B cell (primary cell): ENCODE results near the gene VWA7. TPM values are rescaled to one million over a fixed set of nuclear protein-coding genes. Genes with fewer than 3 reads are reported as not detected.
A peak's percentile ranks its signal among the peaks of the same experiment; 100 is the strongest.

Source experiments
- ATAC-seq: fragments of 200-7000 bp; cut with Tn5 transposase; one replicate; pipeline ENCODE4 v1.10.0; 2021; ENCODE audit warnings: low read depth, mild to moderate bottlenecking, moderate number of reproducible peaks, moderate library complexity
- CTCF ChIA-PET: fragments of 350-600 bp; sonication (Branson Sonifier 250); formaldehyde crosslinking; loops from one replicate; lab custom pipeline; 2021; ENCODE audit warnings: antibody characterized with exemption, inconsistent platforms; lab: Charles Lee
- POLR2A ChIA-PET: fragments of 350-600 bp; sonication (Branson Sonifier 250); formaldehyde crosslinking; loops from one replicate; lab custom pipeline; 2021; ENCODE audit warnings: antibody characterized with exemption; lab: Charles Lee
- DNase-seq: peaks from one replicate; pipeline ENCODE4 v3.0.0; 2013
- H2AFZ ChIP-seq: 2 replicates; pipeline ENCODE4 v1.6.1; 2012; ENCODE audit warnings: mild to moderate bottlenecking, low read depth, low read length; ENCODE audit not compliant: insufficient read depth, poor library complexity, severe bottlenecking
- H3K27ac ChIP-seq, 2 donors: 1 replicate in 1 of 2; 2 replicates in 1 of 2; pipeline ENCODE4 v1.5.1; 2012 to 2013; ENCODE audit warnings: low read length in 2 of 2, mild to moderate bottlenecking in 2 of 2, moderate library complexity in 1 of 2
- H3K27me3 ChIP-seq, 4 experiments: fragments of 200-600 bp in 1 of 4; sonication (generic) in 1 of 4; replicated peaks in 1 of 4; 1 replicate in 2 of 4; 2 replicates in 2 of 4; pipeline versions ENCODE4 v1.6.1 to v1.7.0; 2013 to 2016; ENCODE audit warnings: low read length in 3 of 4, mild to moderate bottlenecking in 2 of 4, mixed read lengths in 1 of 4, moderate library complexity in 1 of 4; ENCODE audit not compliant: insufficient read depth in 4 of 4, control insufficient read depth in 3 of 4; ENCODE audit errors: control extremely low read depth in 1 of 4
- H3K36me3 ChIP-seq, 2 experiments: replicated peaks in 1 of 2; 1 replicate in 1 of 2; 2 replicates in 1 of 2; pipeline versions ENCODE4 v1.6.1 to v1.7.1; 2013; ENCODE audit warnings: low read length in 1 of 2; ENCODE audit not compliant: insufficient read depth in 2 of 2, control insufficient read depth in 1 of 2; ENCODE audit errors: control extremely low read depth in 1 of 2, extremely low read depth in 1 of 2
- H3K4me1 ChIP-seq, 2 donors: fragments of 200-600 bp in 1 of 2; sonication (generic) in 1 of 2; 1 replicate in 1 of 2; 2 replicates in 1 of 2; pipeline versions ENCODE4 v1.5.1 to v1.6.1; 2013 to 2017; ENCODE audit warnings: low read length in 2 of 2; ENCODE audit not compliant: control insufficient read depth in 2 of 2, insufficient read depth in 2 of 2
- H3K4me2 ChIP-seq: replicated peaks from 2 replicates; pipeline ENCODE3; 2012; ENCODE audit warnings: mild to moderate bottlenecking, low read depth, low read length; ENCODE audit not compliant: poor library complexity, severe bottlenecking
- H3K4me3 ChIP-seq, 5 experiments: fragments of 200-600 bp in 1 of 5; sonication (generic) in 1 of 5; 1 replicate in 3 of 5; 2 replicates in 2 of 5; pipeline versions ENCODE4 v1.5.1 to v1.7.0; 2011 to 2016; ENCODE audit warnings: low read length in 4 of 5, mild to moderate bottlenecking in 4 of 5, low read depth in 2 of 5, control low read depth in 1 of 5, moderate library complexity in 1 of 5; ENCODE audit not compliant: insufficient read depth in 1 of 5; ENCODE audit errors: control extremely low read depth in 1 of 5, extremely low read depth in 1 of 5
- H3K79me2 ChIP-seq: fragments of 200-600 bp; sonication (generic); one replicate; pipeline ENCODE4 v1.6.0; 2016; ENCODE audit warnings: low read length; ENCODE audit not compliant: control insufficient read depth, insufficient read depth
- H3K9ac ChIP-seq: fragments of 200-600 bp; sonication (generic); 2 replicates; pipeline ENCODE4 v1.6.1; 2017; ENCODE audit warnings: mild to moderate bottlenecking, low read length, moderate library complexity
- H3K9me3 ChIP-seq, 3 donors: one replicate each; pipeline versions ENCODE4 v1.6.1 to v1.7.1; 2013; ENCODE audit warnings: low read length in 2 of 3; ENCODE audit not compliant: control insufficient read depth in 2 of 3, insufficient read depth in 1 of 3; ENCODE audit errors: control extremely low read depth in 1 of 3
- H4K20me1 ChIP-seq: 2 replicates; pipeline ENCODE4 v1.6.0; 2012; ENCODE audit warnings: mild to moderate bottlenecking, low read length; ENCODE audit not compliant: insufficient read depth, control insufficient read depth, poor library complexity, severe bottlenecking
- H3K27ac Mint-ChIP-seq: one replicate; pipeline ENCODE4 v1.8.0; 2021; ENCODE audit warnings: mixed read lengths
- H3K27me3 Mint-ChIP-seq: one replicate; pipeline ENCODE4 v1.8.0; 2021; ENCODE audit warnings: mixed read lengths
- H3K4me1 Mint-ChIP-seq: one replicate; pipeline ENCODE4 v1.8.0; 2021; ENCODE audit warnings: mixed read lengths
- H3K4me3 Mint-ChIP-seq: one replicate; pipeline ENCODE4 v1.8.0; 2021; ENCODE audit warnings: mixed read lengths
- H3K9me3 Mint-ChIP-seq: one replicate; pipeline ENCODE4 v1.8.0; 2022; ENCODE audit warnings: mixed read lengths; ENCODE audit not compliant: insufficient read depth
- EZH2 ChIP-seq: IDR thresholded peaks from 2 replicates; pipeline ENCODE4 v1.6.1; 2012; ENCODE audit warnings: borderline replicate concordance, low read depth, mild to moderate bottlenecking, moderate library complexity, low read length; ENCODE audit not compliant: insufficient read depth, poor library complexity, severe bottlenecking
- WGBS: methylation state at CpG from one replicate; pipeline ENCODE4 v1.1.5; 2013; ENCODE audit warnings: missing lambda C conversion rate; ENCODE audit not compliant: insufficient coverage; 5-methylcytosine and 5-hydroxymethylcytosine counted together
- intact Hi-C: fragments of 100-400 bp; cut with micrococcal nuclease; formaldehyde crosslinking; loops from one replicate; pipeline ENCODE4 v1.10.0; 2022
- polyA plus RNA-seq: library from polyadenylated mRNA; depleted of rRNA; stranded (reverse); fragments of >200 nt; gene quantifications from 2 replicates; pipeline ENCODE4 v1.2.3, GENCODE V29; 2012
- total RNA-seq, 2 donors: library from RNA; stranded (reverse); fragments of 120-200 nt in 1 of 2; gene quantifications; 1 replicate in 1 of 2; 2 replicates in 1 of 2; pipeline versions ENCODE4 v1.2.3 to v1.2.4, GENCODE V29; 2013 to 2022
- TF ChIP-seq, protein P1 (sequence below): fragments of 200-600 bp; IDR thresholded peaks from one replicate; pipeline ENCODE4 v1.8.0; 2022; ENCODE audit warnings: antibody characterized with exemption, mild to moderate bottlenecking

Gene VWA7
- total and polyA plus RNA-seq, 2 donors (not counting 1 experiment from before 2014, with no cell fraction given) = 5.2 to 6.0 TPM

DNA sequence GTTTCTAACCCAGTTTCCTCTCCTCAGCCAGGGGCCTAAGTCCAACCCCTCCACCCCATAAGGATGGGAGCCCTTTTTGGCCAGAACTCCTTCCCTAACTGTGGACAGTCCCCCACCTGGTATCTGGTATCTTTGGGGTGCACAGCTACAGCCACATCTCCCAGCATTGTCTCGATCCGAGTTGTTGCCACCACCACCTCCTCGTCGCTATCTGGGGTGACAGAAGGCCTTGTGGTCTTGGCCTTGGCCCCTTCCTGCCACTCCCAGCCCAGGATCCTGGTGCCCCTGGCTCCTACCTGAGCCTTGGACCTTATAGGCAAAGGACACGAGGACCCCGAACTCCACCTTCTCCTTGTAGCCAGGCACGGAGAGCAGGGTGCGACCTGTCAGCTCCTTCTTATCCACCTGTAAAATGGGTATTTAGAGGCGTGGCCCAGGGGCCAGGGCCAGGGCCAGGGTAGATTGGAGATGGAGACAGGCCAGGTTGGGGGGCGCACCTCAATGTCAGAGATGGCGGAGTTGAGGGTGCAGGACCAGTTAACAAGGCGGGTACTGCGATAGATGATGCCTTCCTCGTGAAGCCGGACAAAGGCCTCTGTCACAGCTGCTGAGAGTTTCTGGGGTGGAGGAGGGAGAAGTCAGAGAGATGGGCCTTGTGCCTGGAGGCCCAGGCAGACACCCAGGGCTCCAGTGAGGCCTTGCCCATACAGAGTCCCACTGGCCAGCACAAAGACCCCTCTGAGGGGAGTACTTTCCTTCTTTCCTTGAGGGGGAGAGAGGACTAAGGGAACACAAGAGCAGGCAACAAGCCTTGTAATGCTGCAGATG, 7.2 kb upstream of the VWA7 start:
- peaks cover 8% of the 10 kb centered on the region for H3K4me1 Mint-ChIP-seq
- no peak for ATAC-seq
- H3K4me1 ChIP-seq = peaks cover 9 to 18% of the 10 kb centered on the region in 2 donors
- ChIA-PET POLR2A (no interaction called here), CTCF (interaction anchor here (0.5 kb wide), 1 partner anchor 231 kb away, joined by 3 read pairs; no protein-coding TSS in a partner anchor)
- peaks cover 35% of the 10 kb centered on the region for H3K79me2 ChIP-seq
- H2AFZ ChIP-seq = no peak overlapping the region
- H3K9ac ChIP-seq = no peak overlapping the region
- no peak overlapping the region for H3K4me3 ChIP-seq
- no peaks in the 10 kb centered on the region for H4K20me1 ChIP-seq
- H3K36me3 ChIP-seq = peaks cover 0 to 62% of the 10 kb centered on the region in 2 experiments
- 100% methylated on average over 15 of the region's 15 CpGs for WGBS
- H3K4me3 Mint-ChIP-seq = no peak overlapping the region
- H3K27me3 Mint-ChIP-seq = no peaks in the 10 kb centered on the region
- intact Hi-C loops = no loop called here
- no peak overlapping the region for H3K4me2 ChIP-seq
- DNase-seq = no peak
- TF ChIP-seq, protein P1, sequence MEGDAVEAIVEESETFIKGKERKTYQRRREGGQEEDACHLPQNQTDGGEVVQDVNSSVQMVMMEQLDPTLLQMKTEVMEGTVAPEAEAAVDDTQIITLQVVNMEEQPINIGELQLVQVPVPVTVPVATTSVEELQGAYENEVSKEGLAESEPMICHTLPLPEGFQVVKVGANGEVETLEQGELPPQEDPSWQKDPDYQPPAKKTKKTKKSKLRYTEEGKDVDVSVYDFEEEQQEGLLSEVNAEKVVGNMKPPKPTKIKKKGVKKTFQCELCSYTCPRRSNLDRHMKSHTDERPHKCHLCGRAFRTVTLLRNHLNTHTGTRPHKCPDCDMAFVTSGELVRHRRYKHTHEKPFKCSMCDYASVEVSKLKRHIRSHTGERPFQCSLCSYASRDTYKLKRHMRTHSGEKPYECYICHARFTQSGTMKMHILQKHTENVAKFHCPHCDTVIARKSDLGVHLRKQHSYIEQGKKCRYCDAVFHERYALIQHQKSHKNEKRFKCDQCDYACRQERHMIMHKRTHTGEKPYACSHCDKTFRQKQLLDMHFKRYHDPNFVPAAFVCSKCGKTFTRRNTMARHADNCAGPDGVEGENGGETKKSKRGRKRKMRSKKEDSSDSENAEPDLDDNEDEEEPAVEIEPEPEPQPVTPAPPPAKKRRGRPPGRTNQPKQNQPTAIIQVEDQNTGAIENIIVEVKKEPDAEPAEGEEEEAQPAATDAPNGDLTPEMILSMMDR = no peak
- no peak for TF ChIP-seq EZH2
- no peaks in the 10 kb centered on the region for H3K27me3 ChIP-seq
- no peaks in the 10 kb centered on the region for H3K9me3 ChIP-seq
- no peak overlapping the region for H3K27ac ChIP-seq
- H3K9me3 Mint-ChIP-seq = no peaks in the 10 kb centered on the region
- H3K27ac Mint-ChIP-seq = peak overlapping the region; percentile 37
